WTC11 (cell line): ENCODE results near the gene MORN4. TPM values are rescaled to one million over a fixed set of nuclear protein-coding genes. Genes with fewer than 3 reads are reported as not detected.
A peak's percentile ranks its signal among the peaks of the same experiment; 100 is the strongest.

Experiments
- CREB1 ChIP-seq: sonication (generic); formaldehyde crosslinking; IDR thresholded peaks from 2 replicates; pipeline ENCODE4 v1.8.0; 2023; ENCODE audit warnings: mild to moderate bottlenecking, missing genetic modification reagents
- E2F4 ChIP-seq: sonication (generic); formaldehyde crosslinking; IDR thresholded peaks from 2 replicates; pipeline ENCODE4 v1.8.1; 2022; ENCODE audit warnings: low read depth, mild to moderate bottlenecking, moderate library complexity, missing genetic modification reagents, borderline replicate concordance
- E2F5 ChIP-seq: sonication (generic); formaldehyde crosslinking; IDR thresholded peaks from 2 replicates; pipeline ENCODE4 v1.8.1; 2022; ENCODE audit warnings: mild to moderate bottlenecking, moderate library complexity, missing genetic modification reagents
- EMX1 ChIP-seq: fragments of 250-450 bp; sonication (Bioruptor Pico); IDR thresholded peaks from 2 replicates; pipeline ENCODE4 v1.8.0; 2021; ENCODE audit warnings: mild to moderate bottlenecking
- ESRRA ChIP-seq: sonication (generic); formaldehyde crosslinking; IDR thresholded peaks from 2 replicates; pipeline ENCODE4 v1.8.1; 2022; ENCODE audit warnings: mild to moderate bottlenecking, missing genetic modification reagents, borderline replicate concordance
- ETV6 ChIP-seq: sonication (generic); formaldehyde crosslinking; IDR thresholded peaks from 2 replicates; pipeline ENCODE4 v1.8.1; 2022; ENCODE audit warnings: mild to moderate bottlenecking, missing genetic modification reagents
- FOXP4 ChIP-seq: sonication (generic); formaldehyde crosslinking; IDR thresholded peaks from 2 replicates; pipeline ENCODE4 v1.8.0; 2022; ENCODE audit warnings: mild to moderate bottlenecking, missing genetic modification reagents
- GABPB1 ChIP-seq: sonication (generic); formaldehyde crosslinking; IDR thresholded peaks from 2 replicates; pipeline ENCODE4 v1.8.1; 2023; ENCODE audit warnings: mild to moderate bottlenecking, missing genetic modification reagents
- GTF2I ChIP-seq: fragments of 250-450 bp; sonication (Bioruptor Pico); conservative IDR thresholded peaks from 2 replicates; pipeline ENCODE4 v1.4.0; 2021; ENCODE audit warnings: mild to moderate bottlenecking
- MAX ChIP-seq: sonication (generic); formaldehyde crosslinking; IDR thresholded peaks from 2 replicates; pipeline ENCODE4 v1.8.0; 2022; ENCODE audit warnings: mild to moderate bottlenecking, missing genetic modification reagents
- MLX ChIP-seq: sonication (generic); formaldehyde crosslinking; IDR thresholded peaks from 2 replicates; pipeline ENCODE4 v1.8.1; 2023; ENCODE audit warnings: mild to moderate bottlenecking, missing genetic modification reagents, moderate library complexity
- MYBL2 ChIP-seq: sonication (generic); formaldehyde crosslinking; IDR thresholded peaks from 2 replicates; pipeline ENCODE4 v1.8.1; 2023; ENCODE audit warnings: mild to moderate bottlenecking, moderate library complexity, missing genetic modification reagents
- NFATC4 ChIP-seq: fragments of 250-450 bp; sonication (Bioruptor Pico); IDR thresholded peaks from 2 replicates; pipeline ENCODE4 v1.9.0; 2021; ENCODE audit warnings: mild to moderate bottlenecking
- NFYB ChIP-seq: sonication (generic); formaldehyde crosslinking; conservative IDR thresholded peaks from 2 replicates; pipeline ENCODE4 v1.8.0; 2022; ENCODE audit warnings: low read depth, missing genetic modification reagents
- PREB ChIP-seq: sonication (generic); formaldehyde crosslinking; IDR thresholded peaks from 2 replicates; pipeline ENCODE4 v1.8.1; 2022; ENCODE audit warnings: mild to moderate bottlenecking, missing genetic modification reagents, moderate library complexity, borderline replicate concordance
- SMAD4 ChIP-seq: sonication (generic); formaldehyde crosslinking; IDR thresholded peaks from 2 replicates; pipeline ENCODE4 v1.8.0; 2022; ENCODE audit warnings: mild to moderate bottlenecking, missing genetic modification reagents
- SP1 ChIP-seq: sonication (generic); formaldehyde crosslinking; conservative IDR thresholded peaks from 2 replicates; pipeline ENCODE4 v1.8.1; 2022; ENCODE audit warnings: missing genetic modification reagents
- STAT6 ChIP-seq: sonication (generic); formaldehyde crosslinking; conservative IDR thresholded peaks from 2 replicates; pipeline ENCODE4 v1.8.1; 2023; ENCODE audit warnings: mild to moderate bottlenecking, low read depth, missing genetic modification reagents, moderate library complexity
- TEAD1 ChIP-seq: sonication (generic); formaldehyde crosslinking; IDR thresholded peaks from 2 replicates; pipeline ENCODE4 v1.8.0; 2022; ENCODE audit warnings: mild to moderate bottlenecking, missing genetic modification reagents
- USF1 ChIP-seq: sonication (generic); formaldehyde crosslinking; IDR thresholded peaks from 2 replicates; pipeline ENCODE4 v1.8.0; 2022; ENCODE audit warnings: mild to moderate bottlenecking, missing genetic modification reagents
- ZMAT4 ChIP-seq: fragments of 250-450 bp; sonication (Bioruptor Pico); IDR thresholded peaks from 2 replicates; pipeline ENCODE4 v1.9.0; 2021; ENCODE audit warnings: mild to moderate bottlenecking
- ZNF121 ChIP-seq: sonication (generic); formaldehyde crosslinking; IDR thresholded peaks from 2 replicates; pipeline ENCODE4 v1.8.0; 2023; ENCODE audit warnings: missing genetic modification reagents
- ZNF396 ChIP-seq: fragments of 250-450 bp; sonication (Bioruptor Pico); IDR thresholded peaks from 2 replicates; pipeline ENCODE4 v1.8.0; 2021; ENCODE audit warnings: mild to moderate bottlenecking, moderate library complexity, borderline replicate concordance
- ZNF416 ChIP-seq: fragments of 250-450 bp; sonication (Bioruptor Pico); IDR thresholded peaks from 2 replicates; pipeline ENCODE4 v1.9.0; 2021; ENCODE audit warnings: mild to moderate bottlenecking, inconsistent platforms
- ZNF532 ChIP-seq: fragments of 250-450 bp; sonication (Bioruptor Pico); IDR thresholded peaks from 2 replicates; pipeline ENCODE4 v1.9.0; 2021; ENCODE audit warnings: mild to moderate bottlenecking, borderline replicate concordance
- total RNA-seq: library from RNA; stranded (reverse); gene quantifications from 3 replicates; pipeline ENCODE4 v1.2.3, GENCODE V29; 2021

Gene MORN4
- total RNA-seq, 1 experiment from 2014 or later: 21.8 TPM

- TF ChIP-seq STAT6 (no peak), EMX1 (CRISPR knock-in tag) (no peak), USF1 (no peak), ZNF396 (CRISPR knock-in tag) (no peak), PREB (CRISPR knock-in tag) (no peak), ZMAT4 (CRISPR knock-in tag) (no peak), ZNF121 (CRISPR knock-in tag) (no peak), SMAD4 (no peak), NFYB (CRISPR knock-in tag) (peak; percentile 84), E2F5 (CRISPR knock-in tag) (no peak), ZNF416 (CRISPR knock-in tag) (no peak), ETV6 (CRISPR knock-in tag) (peak; percentile 51; the same call in 1 of the 2 replicates), NFATC4 (CRISPR knock-in tag) (no peak), MYBL2 (no peak), E2F4 (CRISPR knock-in tag) (no peak), MAX (CRISPR knock-in tag) (0 out of 2 replicates have a peak, but pooled peaks have one; percentile 48), CREB1 (CRISPR knock-in tag) (no peak), ZNF532 (CRISPR knock-in tag) (no peak), TEAD1 (no peak), FOXP4 (CRISPR knock-in tag) (peak; percentile 69; the same call in 1 of the 2 replicates), GABPB1 (CRISPR knock-in tag) (no peak), GTF2I (no peak), SP1 (CRISPR knock-in tag) (peak; percentile 75), ESRRA (CRISPR knock-in tag) (no peak), MLX (CRISPR knock-in tag) (no peak)
Measured at GRCh38 chr10:97640174-97640867, 7.0 kb upstream of the MORN4 start, which contains the start of gene PI4K2A (continued).
